HEK293T (cell line): Measurements from ENCODE around the gene SOX18.

Experiments used
- BHLHE40 ChIP-seq: fragments of 450-650 bp; IDR thresholded peaks from 2 replicates; pipeline ENCODE4 v1.6.1; 2016; ENCODE audit warnings: mild to moderate bottlenecking, moderate library complexity, borderline replicate concordance
- L3MBTL2 ChIP-seq: fragments of 450-650 bp; conservative IDR thresholded peaks from 2 replicates; pipeline ENCODE4 v1.6.1; 2016; ENCODE audit warnings: mild to moderate bottlenecking
- ZNF384 ChIP-seq: fragments of 450-650 bp; IDR thresholded peaks from 2 replicates; pipeline ENCODE4 v1.6.1; 2016

DNA sequence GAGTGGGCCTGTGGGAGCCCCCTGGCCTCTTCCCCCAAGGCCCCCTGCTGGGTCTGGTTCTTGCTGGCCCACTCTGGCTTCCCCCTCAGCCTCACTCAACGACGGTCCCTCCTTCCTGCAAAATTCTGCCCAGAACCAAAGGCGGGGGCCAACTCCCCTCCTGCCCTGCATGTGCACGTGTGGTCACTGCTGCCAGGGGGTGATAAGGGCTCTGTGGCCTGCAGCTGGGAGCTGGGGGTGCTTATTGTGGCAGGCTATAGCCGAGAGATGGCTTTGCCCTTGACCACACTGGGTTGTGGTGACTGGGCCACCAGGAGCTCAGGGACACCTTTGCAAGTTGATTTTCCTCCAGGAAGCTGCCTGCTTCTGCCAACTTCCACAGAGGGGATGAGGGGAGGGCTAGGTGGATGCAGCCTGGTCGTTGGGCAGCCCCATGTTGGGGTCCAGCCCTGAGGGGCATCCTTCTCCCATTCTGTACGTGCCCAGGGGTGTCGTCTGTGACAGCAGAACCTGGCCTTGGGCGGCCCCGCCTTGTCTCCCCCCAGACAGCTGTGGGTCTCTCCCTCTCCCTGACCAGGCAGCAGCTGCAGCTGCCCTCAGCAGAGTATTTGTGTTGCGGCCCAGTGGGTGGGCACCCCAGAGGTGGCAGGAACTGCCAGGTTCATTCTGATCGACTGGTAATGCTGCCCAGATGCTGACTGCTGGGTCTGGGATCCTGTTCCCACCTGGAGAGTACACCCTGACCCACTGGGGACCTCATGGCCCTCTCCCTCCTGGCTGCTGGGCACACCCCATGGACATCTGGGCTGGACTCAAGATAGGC lies 19.2 kb upstream of the SOX18 start:
- TF ChIP-seq BHLHE40 (no peak), ZNF384 (no peak), L3MBTL2 (no peak)
